ENCODE data around the gene ALX4. TPM values are rescaled to one million over a fixed set of nuclear protein-coding genes. Genes with fewer than 3 reads are reported as not detected.
A peak's percentile ranks its signal among the peaks of the same experiment; 100 is the strongest.

ALX4 gene
- total and polyA plus RNA-seq, 9 of the 15 experiments (the other 6 are each of a cell fraction or from before 2014, with no cell fraction given) = 0.07 to 1.2 (median 0.33) TPM

DNA sequence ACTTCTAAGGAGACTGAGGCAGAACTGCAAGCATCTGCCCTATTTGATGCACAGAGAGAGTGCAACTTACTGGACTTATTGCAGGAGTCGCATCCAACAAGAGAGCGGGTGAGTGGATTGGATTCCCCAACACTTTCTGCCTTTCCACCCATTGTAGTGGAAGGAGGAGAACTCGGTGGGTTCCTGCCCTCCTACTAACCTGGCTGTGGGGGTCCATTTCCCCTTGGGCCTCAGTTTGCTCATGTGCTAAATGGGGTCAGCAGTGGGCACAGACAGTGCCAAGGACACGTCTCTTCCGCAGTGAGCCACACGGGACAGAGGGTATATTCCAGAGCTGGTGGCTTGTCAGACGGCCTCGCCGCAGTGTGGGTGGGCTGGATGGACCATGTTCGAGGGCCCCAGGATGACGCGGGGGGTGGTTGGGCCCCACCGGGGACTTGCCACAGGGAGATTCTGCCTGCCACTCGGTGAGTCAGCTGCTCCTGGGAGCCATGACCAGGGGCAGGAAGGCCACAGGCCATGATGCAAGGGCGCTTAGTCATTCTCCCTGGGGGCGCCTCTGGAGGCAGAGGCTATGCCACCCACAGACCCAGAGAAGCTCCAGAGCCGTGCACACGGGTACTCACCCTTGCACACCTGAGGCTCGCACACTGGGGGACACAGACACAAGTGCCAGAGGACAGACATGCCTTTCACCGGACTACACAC lies 8.2 kb downstream of the ALX4 start (continued):
- no peak for TF ChIP-seq CBX8 (IDR thresholded peaks at IDR 0.05; ENCODE audit: borderline replicate concordance, extremely low read depth, low read depth, low read length, poor library complexity, severe bottlenecking)
- TF ChIP-seq ZNF274 (IDR thresholded peaks at IDR 0.05; ENCODE audit: borderline replicate concordance, low read depth, low read length) = no peak
- peak; percentile 68; the same call in 1 of the 2 replicates for TF ChIP-seq JUN (IDR thresholded peaks at IDR 0.05; ENCODE audit: borderline replicate concordance, low read depth, low read length)
- no peak for TF ChIP-seq JUN (CRISPR knock-in tag; IDR thresholded peaks at IDR 0.05; ENCODE audit: borderline replicate concordance)
- no peak for TF ChIP-seq FOXK2 (conservative IDR thresholded peaks at IDR 0.05 in 1 of 2, IDR thresholded peaks at IDR 0.05 in 1 of 2; ENCODE audit: low read depth in 2 of 2)
- TF ChIP-seq NRF1 (conservative IDR thresholded peaks at IDR 0.05 in 1 of 2, IDR thresholded peaks at IDR 0.05 in 1 of 2) = no peak
- no peak for TF ChIP-seq MEF2A (IDR thresholded peaks at IDR 0.05; ENCODE audit: control insufficient read depth, low read depth, low read length)
- no peak for TF ChIP-seq ZNF696 (CRISPR knock-in tag; conservative IDR thresholded peaks at IDR 0.05)
- TF ChIP-seq FOSL1 (tag; conservative IDR thresholded peaks at IDR 0.05) = peak; percentile 88
- no peak for TF ChIP-seq EZH2 (IDR thresholded peaks at IDR 0.05; ENCODE audit: borderline replicate concordance, low read depth, low read length)
- no peak for TF ChIP-seq MCM5 (IDR thresholded peaks at IDR 0.05; ENCODE audit: low read depth)
- TF ChIP-seq ETV5 (CRISPR knock-in tag; IDR thresholded peaks at IDR 0.05; ENCODE audit: low read depth) = no peak
- TF ChIP-seq, protein P1, sequence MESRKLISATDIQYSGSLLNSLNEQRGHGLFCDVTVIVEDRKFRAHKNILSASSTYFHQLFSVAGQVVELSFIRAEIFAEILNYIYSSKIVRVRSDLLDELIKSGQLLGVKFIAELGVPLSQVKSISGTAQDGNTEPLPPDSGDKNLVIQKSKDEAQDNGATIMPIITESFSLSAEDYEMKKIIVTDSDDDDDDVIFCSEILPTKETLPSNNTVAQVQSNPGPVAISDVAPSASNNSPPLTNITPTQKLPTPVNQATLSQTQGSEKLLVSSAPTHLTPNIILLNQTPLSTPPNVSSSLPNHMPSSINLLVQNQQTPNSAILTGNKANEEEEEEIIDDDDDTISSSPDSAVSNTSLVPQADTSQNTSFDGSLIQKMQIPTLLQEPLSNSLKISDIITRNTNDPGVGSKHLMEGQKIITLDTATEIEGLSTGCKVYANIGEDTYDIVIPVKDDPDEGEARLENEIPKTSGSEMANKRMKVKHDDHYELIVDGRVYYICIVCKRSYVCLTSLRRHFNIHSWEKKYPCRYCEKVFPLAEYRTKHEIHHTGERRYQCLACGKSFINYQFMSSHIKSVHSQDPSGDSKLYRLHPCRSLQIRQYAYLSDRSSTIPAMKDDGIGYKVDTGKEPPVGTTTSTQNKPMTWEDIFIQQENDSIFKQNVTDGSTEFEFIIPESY (CRISPR knock-in tag; IDR thresholded peaks at IDR 0.05) = no peak
- no peak for TF ChIP-seq HCFC1 (IDR thresholded peaks at IDR 0.05; ENCODE audit: low read depth, low read length)
- no peak for TF ChIP-seq SMARCE1 (IDR thresholded peaks at IDR 0.05)
- no peak for TF ChIP-seq ILF3 (IDR thresholded peaks at IDR 0.05; ENCODE audit: borderline replicate concordance)
- TF ChIP-seq, protein P2, sequence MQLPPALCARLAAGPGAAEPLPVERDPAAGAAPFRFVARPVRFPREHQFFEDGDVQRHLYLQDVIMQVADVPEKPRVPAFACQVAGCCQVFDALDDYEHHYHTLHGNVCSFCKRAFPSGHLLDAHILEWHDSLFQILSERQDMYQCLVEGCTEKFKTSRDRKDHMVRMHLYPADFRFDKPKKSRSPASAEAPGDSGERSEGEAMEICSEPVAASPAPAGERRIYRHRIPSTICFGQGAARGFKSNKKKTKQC (CRISPR knock-in tag; IDR thresholded peaks at IDR 0.05) = no peak
- TF ChIP-seq, protein P3, sequence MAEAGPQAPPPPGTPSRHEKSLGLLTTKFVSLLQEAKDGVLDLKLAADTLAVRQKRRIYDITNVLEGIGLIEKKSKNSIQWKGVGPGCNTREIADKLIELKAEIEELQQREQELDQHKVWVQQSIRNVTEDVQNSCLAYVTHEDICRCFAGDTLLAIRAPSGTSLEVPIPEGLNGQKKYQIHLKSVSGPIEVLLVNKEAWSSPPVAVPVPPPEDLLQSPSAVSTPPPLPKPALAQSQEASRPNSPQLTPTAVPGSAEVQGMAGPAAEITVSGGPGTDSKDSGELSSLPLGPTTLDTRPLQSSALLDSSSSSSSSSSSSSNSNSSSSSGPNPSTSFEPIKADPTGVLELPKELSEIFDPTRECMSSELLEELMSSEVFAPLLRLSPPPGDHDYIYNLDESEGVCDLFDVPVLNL (CRISPR knock-in tag; IDR thresholded peaks at IDR 0.05; ENCODE audit: low read depth) = no peak
- no peak for TF ChIP-seq CXXC5 (CRISPR knock-in tag; IDR thresholded peaks at IDR 0.05)
- no peak for TF ChIP-seq HEY1 (CRISPR knock-in tag; IDR thresholded peaks at IDR 0.05; ENCODE audit: borderline replicate concordance)
- peak; percentile 24; the same call in 1 of the 2 replicates for TF ChIP-seq MAFG (tag; conservative IDR thresholded peaks at IDR 0.05)
- TF ChIP-seq CEBPG (CRISPR knock-in tag; IDR thresholded peaks at IDR 0.05) = 0 out of 2 replicates have a peak, but pooled peaks have one; percentile 10
- peak in 1 of 2 experiments; percentile 30; a peak in 2 of 4 replicates for TF ChIP-seq CEBPG (tag; conservative IDR thresholded peaks at IDR 0.05 in 1 of 2, IDR thresholded peaks at IDR 0.05 in 1 of 2)
- TF ChIP-seq ZNF124 (CRISPR knock-in tag; IDR thresholded peaks at IDR 0.05) = no peak
- TF ChIP-seq TGIF2 (CRISPR knock-in tag; IDR thresholded peaks at IDR 0.05) = no peak
- no peak for TF ChIP-seq ZNF79 (CRISPR knock-in tag; IDR thresholded peaks at IDR 0.05; ENCODE audit: low read depth)
